COLO668 (cell line): Measurements from ENCODE around the gene PRKAR1B.

Source experiments
- DNase-seq: peaks from one replicate; lab custom pipeline; 2025; ENCODE audit not compliant: unreplicated experiment; lab: John Stamatoyannopoulos, UW

The PRKAR1B gene

GRCh38 chr7:698515-699475 lies 28.3 kb downstream of the PRKAR1B start:
- DNase-seq, result no peak

GRCh38 chr7:696812-697551 lies 30.1 kb downstream of the PRKAR1B start:
- DNase-seq, result no peak

DNA sequence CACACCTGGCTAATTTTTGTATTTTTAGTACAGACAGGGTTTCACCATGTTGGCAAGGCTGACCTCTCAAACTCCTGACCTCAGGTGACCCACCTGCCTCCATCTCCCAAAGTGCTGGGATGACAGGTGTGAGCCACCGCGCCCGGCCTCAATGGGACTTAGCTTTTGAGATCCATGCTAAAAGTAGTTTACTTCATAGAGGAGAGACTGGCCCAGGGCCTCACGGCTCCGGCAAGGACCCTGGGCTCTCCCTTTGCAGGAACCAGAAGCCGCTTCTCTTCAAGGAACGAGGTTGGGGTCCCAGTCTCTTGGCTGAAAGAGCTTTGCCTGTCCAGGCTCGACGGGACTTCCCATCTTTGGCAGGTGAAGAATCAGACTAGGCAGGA lies 30.7 kb downstream of the PRKAR1B start:
- no peak for DNase-seq

DNA sequence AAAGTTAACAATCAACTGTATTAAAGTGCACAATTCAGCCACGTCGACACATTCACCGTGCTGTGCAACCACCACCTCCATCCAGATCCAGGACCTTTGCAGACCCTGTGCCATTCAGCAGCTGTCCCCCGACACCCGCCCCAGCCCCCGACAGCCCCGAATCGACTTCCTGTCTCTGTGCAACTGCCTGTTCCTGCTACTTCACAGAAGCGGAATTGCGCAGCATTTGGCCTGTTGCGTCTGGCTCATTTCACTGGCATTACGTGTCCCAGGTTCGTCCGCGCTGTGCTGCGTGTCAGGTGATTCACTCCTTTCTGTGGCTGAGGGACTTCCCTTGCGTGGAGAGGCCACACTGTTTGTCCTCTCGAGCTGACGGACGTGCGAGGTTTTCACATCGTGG lies 33.8 kb downstream of the PRKAR1B start:
- DNase-seq, result no peak

GRCh38 chr7:691361-692045 lies 35.6 kb downstream of the PRKAR1B start:
- no peak for DNase-seq

GRCh38 chr7:690478-691360 lies 36.4 kb downstream of the PRKAR1B start:
- DNase-seq, result no peak

DNA sequence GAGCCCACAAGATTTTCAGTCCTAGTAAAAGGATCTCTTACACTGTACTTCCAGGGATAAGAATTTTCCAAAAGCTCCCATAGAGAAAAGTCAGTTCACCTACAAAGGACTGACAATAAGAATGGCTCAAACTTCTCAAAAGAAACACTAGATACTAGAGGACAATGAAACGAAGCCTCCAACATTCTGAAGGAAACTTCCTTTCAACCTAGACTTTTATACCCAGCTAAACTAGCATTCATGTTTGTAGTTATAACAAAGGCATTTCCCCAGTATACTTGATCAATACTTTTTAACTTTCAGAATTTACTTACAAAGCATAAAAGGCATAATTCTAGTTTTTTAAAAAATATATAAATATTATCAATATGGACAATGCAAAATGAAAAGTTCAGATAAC lies 41.5 kb downstream of the PRKAR1B start:
- DNase-seq, result no peak

DNA sequence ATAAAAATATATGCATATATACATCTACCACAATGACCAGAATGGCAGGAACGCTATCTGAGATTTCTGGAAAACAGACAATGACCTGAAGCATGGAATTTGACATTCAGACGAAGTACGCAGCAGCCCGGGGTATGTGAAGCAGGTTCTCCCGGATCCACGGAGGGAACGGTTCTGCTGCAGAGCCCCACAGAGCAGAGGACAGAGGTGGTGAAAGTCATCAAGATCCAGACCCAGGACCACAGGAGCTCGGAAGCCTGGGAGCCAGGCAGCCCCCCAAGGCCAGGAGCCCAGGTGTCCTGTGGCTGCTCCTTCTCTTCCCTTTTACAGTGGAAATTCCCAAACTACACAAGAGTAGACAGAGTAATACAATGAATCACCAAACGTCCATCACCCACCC lies 42.7 kb downstream of the PRKAR1B start:
- DNase-seq, result no peak

DNA sequence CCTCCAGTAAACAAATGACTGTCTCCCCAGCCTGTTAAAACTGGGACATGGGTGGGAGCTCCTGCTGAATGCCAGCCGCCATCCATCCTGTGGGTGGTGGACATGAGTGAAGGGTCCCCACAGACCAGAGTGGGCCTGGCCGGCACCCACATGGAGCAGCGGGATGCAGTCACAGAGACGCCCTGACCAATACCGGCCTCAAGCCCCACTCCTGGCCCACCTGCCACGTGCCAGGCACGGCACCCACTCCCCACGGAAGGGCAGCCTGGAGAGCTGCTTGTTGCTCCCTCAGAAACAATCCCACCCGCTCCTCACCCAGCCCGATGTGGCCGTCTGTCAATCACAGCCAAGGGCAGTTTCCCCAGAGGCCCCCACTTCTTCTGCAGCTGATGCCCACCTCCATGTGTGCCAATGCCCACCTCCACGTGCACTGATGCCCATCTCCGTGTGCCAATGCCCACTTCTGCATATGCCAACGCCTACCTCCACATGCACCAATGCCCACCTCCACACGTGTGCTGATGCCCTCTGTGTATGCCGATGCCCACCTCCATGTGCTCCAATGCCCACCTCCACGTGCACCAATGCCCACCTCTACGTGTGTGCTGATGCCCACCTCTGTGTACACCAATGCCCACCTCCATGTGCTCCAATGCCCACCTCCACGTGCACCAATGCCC lies 43.4 kb downstream of the PRKAR1B start:
- DNase-seq, result no peak

GRCh38 chr7:682810-683209 lies 44.3 kb downstream of the PRKAR1B start:
- DNase-seq, result no peak

GRCh38 chr7:681551-682307 lies 45.4 kb downstream of the PRKAR1B start:
- no peak for DNase-seq

GRCh38 chr7:680411-681127 lies 46.5 kb downstream of the PRKAR1B start:
- no peak for DNase-seq

DNA sequence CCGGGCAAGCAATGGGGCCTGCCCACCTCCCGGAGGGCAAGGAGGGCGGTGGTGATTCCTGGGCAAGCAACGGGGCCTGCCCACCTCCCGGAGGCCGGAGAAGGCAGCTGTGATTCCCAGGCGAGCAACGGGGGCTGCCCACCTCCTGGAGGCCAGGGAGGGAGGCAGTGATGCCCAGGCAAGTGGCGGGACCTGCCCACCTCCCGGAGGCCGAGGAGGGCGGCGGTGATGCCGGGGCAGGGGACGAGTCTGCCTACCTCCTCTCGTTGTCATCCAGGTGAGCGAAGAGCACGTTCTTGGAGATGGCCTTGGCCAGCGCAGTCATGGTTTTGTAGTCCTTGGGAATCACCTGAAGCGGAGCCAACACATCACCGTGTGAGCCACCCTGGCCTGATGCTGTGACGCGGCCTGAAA lies 50.1 kb downstream of the PRKAR1B start:
- no peak for DNase-seq

GRCh38 chr7:676246-676971 lies 50.7 kb downstream of the PRKAR1B start:
- no peak for DNase-seq

DNA sequence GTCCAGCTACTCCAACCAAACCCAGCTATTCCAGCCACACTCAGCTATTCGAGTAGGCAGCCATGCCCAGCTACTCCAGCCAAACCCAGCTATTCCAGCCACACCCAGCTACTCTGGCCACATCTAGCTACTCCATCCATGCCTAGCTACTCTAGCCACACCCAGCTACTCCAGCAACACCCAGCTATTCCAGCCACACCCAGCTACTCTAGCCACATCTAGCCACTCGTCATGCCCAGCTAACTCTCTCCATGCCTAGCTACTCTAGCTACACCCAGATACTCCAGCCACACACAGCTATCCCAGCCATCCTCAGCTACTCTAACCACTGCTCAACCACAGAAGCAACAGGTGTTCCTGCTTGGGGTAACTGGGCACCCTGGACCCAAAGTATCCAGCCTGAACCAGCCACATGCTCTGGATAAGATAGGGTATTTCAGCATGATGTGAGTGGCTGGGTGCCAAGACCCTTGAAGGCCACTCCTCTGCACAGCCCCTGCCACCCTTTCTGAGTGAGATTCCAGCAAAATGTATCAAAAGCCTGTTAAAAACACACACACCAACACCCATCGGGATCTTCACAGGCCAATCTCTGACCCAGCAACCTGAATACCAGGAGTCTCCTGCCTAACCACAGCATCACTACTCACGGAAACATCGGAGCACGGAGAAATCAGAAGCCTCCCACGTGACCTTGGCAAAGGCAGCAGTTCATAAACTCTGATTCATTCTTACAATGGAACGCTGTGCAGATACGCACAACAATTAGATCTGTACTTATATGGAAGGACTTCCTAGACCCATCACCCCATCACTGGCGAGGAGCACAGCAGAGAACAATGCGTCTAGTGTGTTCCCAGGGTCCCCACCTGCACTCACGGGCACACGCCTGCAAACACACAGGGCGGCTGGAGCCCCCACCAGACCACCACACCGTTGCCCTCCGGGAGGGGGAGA lies 52.3 kb downstream of the PRKAR1B start:
- no peak for DNase-seq

GRCh38 chr7:673681-674453 lies 53.2 kb downstream of the PRKAR1B start:
- DNase-seq, result no peak
